Measurements from ENCODE around the gene ANKS3. TPM values are rescaled to one million over a fixed set of nuclear protein-coding genes. Genes with fewer than 3 reads are reported as not detected.

The ANKS3 gene
- total and polyA plus RNA-seq, 2 experiments from 2014 or later, result 35.2 to 40.3 TPM

- H3K36me3 ChIP-seq, result peaks cover 44% of the 10 kb centered on the region
These were observed 32.1 kb downstream of the ANKS3 start for GRCh38 chr16:4701791-4702465.

GRCh38 chr16:4700997-4701743 is 32.9 kb downstream of the ANKS3 start:
- H3K9me3 ChIP-seq (ENCODE audit: low read depth), result no peaks in the 10 kb centered on the region
- H3K36me3 ChIP-seq, result peaks cover 44% of the 10 kb centered on the region
- no peak overlapping the region for H3K27ac ChIP-seq
- H3K4me1 ChIP-seq (ENCODE audit: low read depth), result no peaks in the 10 kb centered on the region
- H3K27me3 ChIP-seq, result no peaks in the 10 kb centered on the region
- no peak overlapping the region for H3K4me3 ChIP-seq
- no peak for TF ChIP-seq CTCF (IDR thresholded peaks at IDR 0.05; ENCODE audit: low read depth, low read length)
- no peak for DNase-seq (ENCODE audit: low read depth in 1 of 2, low spot score in 1 of 2)

More at GRCh38 chr16:4701791-4702465, 32.1 kb downstream of the ANKS3 start:
- Histone ChIP-seq H3K27ac (no peak overlapping the region), H3K4me1 (ENCODE audit: low read depth) (no peaks in the 10 kb centered on the region), H3K4me3 (no peak overlapping the region), H3K27me3 (no peaks in the 10 kb centered on the region), H3K9me3 (ENCODE audit: low read depth) (no peaks in the 10 kb centered on the region)
- DNase-seq (ENCODE audit: low read depth in 1 of 2, low spot score in 1 of 2), result no peak
- no peak for TF ChIP-seq CTCF (IDR thresholded peaks at IDR 0.05; ENCODE audit: low read depth, low read length)

- no peaks in the 10 kb centered on the region for H3K9me3 ChIP-seq (ENCODE audit: low read depth)
- peaks cover 44% of the 10 kb centered on the region for H3K36me3 ChIP-seq
- no peak for TF ChIP-seq CTCF (IDR thresholded peaks at IDR 0.05; ENCODE audit: low read depth, low read length)
- H3K27me3 ChIP-seq, result no peaks in the 10 kb centered on the region
- DNase-seq (ENCODE audit: low read depth in 1 of 2, low spot score in 1 of 2), result no peak
- no peaks in the 10 kb centered on the region for H3K4me1 ChIP-seq (ENCODE audit: low read depth)
- no peak overlapping the region for H3K4me3 ChIP-seq
- no peak overlapping the region for H3K27ac ChIP-seq
These were observed 33.6 kb downstream of the ANKS3 start for GRCh38 chr16:4700380-4700996.

- H3K36me3 ChIP-seq, result peaks cover 42% of the 10 kb centered on the region
- no peaks in the 10 kb centered on the region for H3K27me3 ChIP-seq
- H3K27ac ChIP-seq, result no peak overlapping the region
- TF ChIP-seq CTCF (IDR thresholded peaks at IDR 0.05; ENCODE audit: low read depth, low read length), result no peak
- DNase-seq (ENCODE audit: low read depth in 1 of 2, low spot score in 1 of 2), result no peak
- no peak overlapping the region for H3K4me3 ChIP-seq
- H3K4me1 ChIP-seq (ENCODE audit: low read depth), result no peaks in the 10 kb centered on the region
- no peaks in the 10 kb centered on the region for H3K9me3 ChIP-seq (ENCODE audit: low read depth)
These were observed 35.0 kb downstream of the ANKS3 start for GRCh38 chr16:4699046-4699556.

- no peaks in the 10 kb centered on the region for H3K4me1 ChIP-seq (ENCODE audit: low read depth)
- H3K9me3 ChIP-seq (ENCODE audit: low read depth), result no peaks in the 10 kb centered on the region
- H3K27ac ChIP-seq, result peak overlapping the region; percentile 65
- H3K27me3 ChIP-seq, result no peaks in the 10 kb centered on the region
- no peak for DNase-seq (ENCODE audit: low read depth in 1 of 2, low spot score in 1 of 2)
- H3K4me3 ChIP-seq, result no peak overlapping the region
- H3K36me3 ChIP-seq, result peaks cover 37% of the 10 kb centered on the region
- no peak for TF ChIP-seq CTCF (IDR thresholded peaks at IDR 0.05; ENCODE audit: low read depth, low read length)
These were observed 35.6 kb downstream of the ANKS3 start for GRCh38 chr16:4698321-4699045.

Data from cardiac muscle cell (in vitro differentiated cells and primary cell).